Islet precursor cell (in vitro differentiated cells): ENCODE data around the gene TRAM2.

Experiments used
- DNase-seq: peaks from one replicate; pipeline ENCODE4 v3.0.0-alpha.2; 2018

The TRAM2 gene

GRCh38 chr6:52505726-52506409 lies 71.0 kb downstream of the TRAM2 start:
- no peak for DNase-seq

- no peak for DNase-seq
Observed at GRCh38 chr6:52504782-52505136, 72.1 kb downstream of the TRAM2 start.

GRCh38 chr6:52503851-52504781 lies 72.7 kb downstream of the TRAM2 start:
- peak; percentile 86 for DNase-seq

GRCh38 chr6:52503323-52503747 lies 73.5 kb downstream of the TRAM2 start:
- peak; percentile 93 for DNase-seq

GRCh38 chr6:52502306-52503029 lies 74.4 kb downstream of the TRAM2 start:
- no peak for DNase-seq

GRCh38 chr6:52500238-52501129 lies 76.4 kb downstream of the TRAM2 start:
- DNase-seq: no peak

- DNase-seq: no peak
Observed at GRCh38 chr6:52499681-52500236, 77.1 kb downstream of the TRAM2 start.

GRCh38 chr6:52499026-52499425 lies 77.8 kb downstream of the TRAM2 start:
- no peak for DNase-seq

- DNase-seq: no peak
Observed at GRCh38 chr6:52498538-52499017, 78.3 kb downstream of the TRAM2 start.

GRCh38 chr6:52497652-52498408 lies 79.0 kb downstream of the TRAM2 start:
- no peak for DNase-seq

GRCh38 chr6:52496631-52497030 lies 80.2 kb downstream of the TRAM2 start:
- DNase-seq: no peak

GRCh38 chr6:52495922-52496321 lies 80.9 kb downstream of the TRAM2 start:
- DNase-seq: no peak

- no peak for DNase-seq
Observed at GRCh38 chr6:52494298-52495072, 82.4 kb downstream of the TRAM2 start.

- DNase-seq: no peak
Observed at GRCh38 chr6:52493669-52494068, 83.2 kb downstream of the TRAM2 start.

GRCh38 chr6:52491203-52492069 lies 85.4 kb downstream of the TRAM2 start:
- DNase-seq: no peak

GRCh38 chr6:52489881-52490280 lies 87.0 kb downstream of the TRAM2 start:
- no peak for DNase-seq

GRCh38 chr6:52483671-52484003 lies 93.2 kb downstream of the TRAM2 start:
- DNase-seq: no peak

- no peak for DNase-seq
Observed at GRCh38 chr6:52482903-52483670, 93.8 kb downstream of the TRAM2 start.

GRCh38 chr6:52475307-52475706 lies 101.6 kb downstream of the TRAM2 start:
- DNase-seq: no peak
